Measurements from ENCODE around the gene EVX2.

The EVX2 gene

DNA sequence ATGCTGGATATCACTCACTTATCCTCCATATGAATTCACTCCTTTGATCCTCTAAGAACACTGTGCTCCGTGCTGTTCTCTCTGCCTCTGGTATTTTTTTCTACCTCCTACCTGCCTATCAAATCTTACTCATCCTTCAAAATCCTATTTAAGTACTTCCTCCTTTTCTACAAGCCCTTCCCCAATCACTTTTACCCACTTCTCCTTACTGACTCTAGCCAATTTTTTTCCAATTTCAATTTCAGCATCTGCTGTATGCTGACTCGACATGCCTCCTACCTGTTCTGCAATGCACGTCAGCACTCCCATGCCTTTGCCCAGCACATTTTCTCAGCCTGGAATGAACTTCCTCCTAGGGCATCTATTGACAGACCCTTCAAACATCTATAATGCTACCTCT is 44.4 kb downstream of the EVX2 start:
- no peak for DNase-seq

DNA sequence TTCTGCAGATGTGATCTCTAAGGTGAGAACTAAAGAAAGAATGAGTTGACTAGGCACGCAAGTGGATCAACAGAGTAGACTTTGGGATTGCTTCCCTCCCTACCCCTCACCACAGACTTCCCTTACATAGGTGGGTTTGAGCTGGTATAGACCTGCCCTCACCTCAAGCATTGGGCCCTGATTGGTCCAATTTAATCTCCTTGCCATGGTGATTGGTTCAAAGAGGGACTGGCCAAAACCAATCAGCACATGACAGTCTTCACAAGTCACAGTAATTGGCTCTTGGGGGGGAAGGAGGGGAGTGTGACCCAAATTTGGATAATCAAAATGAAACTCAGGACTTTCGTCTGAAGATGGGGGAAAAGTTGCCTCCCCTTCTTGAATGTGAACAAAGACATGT is 45.1 kb downstream of the EVX2 start:
- no peak for DNase-seq

DNA sequence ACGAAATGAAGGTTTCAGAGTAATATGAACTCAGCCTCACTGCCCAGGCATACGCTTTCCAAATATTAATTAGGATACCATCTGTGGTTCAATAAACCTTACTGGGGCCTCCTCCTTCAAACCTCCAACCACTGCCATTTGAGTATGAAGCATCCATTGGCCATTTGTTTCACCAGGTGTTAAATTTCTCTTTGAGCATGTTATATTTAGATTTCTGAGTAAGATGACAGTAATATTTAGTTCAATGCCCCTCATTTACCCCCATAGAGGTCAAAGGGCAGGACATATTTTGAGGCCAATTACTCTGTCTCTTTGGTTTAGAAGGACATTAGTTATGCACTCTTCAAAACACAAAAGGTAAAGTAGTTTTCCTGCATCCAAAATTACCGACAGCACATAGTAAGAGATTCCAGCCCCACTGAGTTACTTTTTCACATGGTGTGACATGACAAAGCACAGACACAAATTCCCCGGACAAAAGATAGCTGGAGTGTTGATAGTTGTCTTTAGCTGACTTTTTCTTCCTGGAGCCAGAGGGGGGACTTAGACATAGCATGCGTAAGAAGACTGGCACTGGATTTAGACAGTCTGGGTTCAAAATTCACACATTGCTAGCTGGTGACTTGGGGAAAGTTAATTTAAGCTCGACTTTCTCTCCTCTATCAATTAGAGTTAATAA is 48.6 kb downstream of the EVX2 start:
- DNase-seq, result no peak

DNA sequence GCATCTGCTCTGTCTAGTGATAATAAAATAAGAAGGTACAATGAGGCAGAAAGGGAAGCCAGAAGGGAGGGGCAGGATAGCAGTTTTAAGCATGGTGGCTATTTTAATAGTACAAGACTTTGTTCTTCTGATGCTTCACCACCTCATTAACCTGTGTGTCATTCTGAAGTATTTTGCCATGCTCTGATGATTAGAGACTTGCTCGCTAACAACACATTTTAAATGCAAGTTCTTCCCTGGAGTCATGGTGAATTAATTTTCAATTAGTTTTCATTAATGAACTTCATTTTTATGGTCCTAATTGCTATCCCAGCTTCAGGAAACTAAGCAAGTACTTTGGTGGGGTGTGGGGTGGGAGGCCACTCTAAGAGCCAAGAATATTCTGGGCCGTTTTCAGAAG is 56.0 kb downstream of the EVX2 start:
- no peak for DNase-seq

Data from NCI-H146 (cell line).